ENCODE results near the gene MOCOS.

The MOCOS gene

DNA sequence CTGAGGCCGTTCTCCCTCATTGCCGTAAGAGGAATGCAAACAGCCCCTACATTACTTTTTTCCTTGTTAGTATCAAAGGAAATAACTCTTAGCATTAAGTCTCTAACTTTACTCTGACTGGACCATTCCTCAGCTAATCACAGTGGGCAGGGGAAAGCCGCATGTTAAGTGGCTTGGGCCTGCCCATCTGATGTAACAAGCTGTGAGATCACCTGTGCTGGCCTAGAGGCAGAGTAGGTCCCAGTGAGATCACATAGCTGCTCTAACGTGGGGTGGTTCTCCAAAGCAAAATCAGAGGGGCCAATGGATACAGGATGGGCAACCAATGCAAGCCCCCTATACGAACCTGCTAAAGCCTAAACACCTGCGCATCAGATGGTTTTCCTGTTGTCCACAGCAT, 5.9 kb upstream of the MOCOS start:
- no peak for DNase-seq

DNA sequence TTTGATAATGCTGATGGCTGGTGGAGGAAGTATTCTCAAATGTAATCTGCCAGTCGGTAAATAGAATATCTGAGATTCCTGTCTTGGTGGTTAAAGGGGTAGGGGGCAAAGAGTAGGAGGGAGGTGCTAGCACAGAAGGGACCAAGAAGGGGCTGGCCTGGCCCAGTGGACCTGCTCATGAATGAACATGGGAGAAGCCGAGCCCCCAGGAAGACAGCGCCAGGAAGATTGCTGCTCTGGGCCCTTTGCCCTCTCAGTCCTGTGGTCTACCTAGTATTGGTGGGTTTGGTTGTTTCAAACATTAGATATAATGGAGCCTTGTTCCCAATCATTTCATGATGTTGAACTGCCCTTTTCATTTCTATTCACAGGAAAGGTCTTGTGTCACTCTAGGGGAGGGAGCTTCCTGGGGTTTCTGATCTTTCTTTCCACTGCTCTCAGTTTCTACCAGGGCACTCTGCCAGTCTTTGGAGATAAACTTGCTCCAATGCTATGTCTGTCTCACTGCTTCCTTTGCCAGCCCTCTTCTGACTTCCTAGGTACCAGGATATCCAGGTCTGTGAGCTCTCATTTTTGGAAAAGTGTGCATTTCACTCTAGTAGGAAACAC, 5.3 kb upstream of the MOCOS start:
- no peak for DNase-seq

DNA sequence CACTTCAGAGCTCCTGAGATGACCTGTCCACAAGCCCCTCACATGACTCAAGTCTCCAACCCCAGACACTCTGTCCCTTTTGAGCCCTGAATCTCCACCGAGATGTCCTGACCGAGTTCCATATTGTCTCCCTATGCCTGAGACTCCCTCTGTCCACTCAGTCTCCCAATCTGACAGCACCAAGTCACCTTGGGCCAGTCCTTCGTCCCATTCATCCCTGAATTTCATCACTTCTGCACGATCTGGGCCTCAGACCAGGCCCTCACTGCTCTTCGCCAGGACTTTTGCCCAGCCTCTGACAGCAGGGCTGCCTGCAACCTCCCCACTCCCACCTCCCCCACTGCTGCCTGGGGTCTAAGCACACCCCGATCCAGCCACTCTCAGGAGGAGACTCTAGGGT, 4.3 kb upstream of the MOCOS start:
- DNase-seq: no peak

DNA sequence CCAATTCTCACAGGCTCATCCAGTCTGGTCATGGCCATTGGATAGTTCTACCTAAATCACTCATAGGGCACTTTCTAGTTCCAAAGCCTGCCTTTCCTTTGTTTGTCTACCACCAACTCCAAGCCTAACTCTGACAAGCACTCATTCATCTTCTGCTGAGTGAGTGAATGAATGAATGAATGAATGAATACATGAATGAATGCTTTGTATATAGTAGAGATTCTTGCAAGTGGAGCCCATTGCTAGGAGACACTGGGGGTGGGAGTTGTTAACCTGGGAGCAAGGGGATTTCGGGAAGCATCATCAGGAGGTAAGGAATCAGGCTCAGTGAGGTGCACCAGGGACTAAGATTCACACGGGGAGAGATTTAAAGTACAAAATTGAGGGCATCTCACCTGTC, 3.3 kb upstream of the MOCOS start:
- DNase-seq: no peak

DNA sequence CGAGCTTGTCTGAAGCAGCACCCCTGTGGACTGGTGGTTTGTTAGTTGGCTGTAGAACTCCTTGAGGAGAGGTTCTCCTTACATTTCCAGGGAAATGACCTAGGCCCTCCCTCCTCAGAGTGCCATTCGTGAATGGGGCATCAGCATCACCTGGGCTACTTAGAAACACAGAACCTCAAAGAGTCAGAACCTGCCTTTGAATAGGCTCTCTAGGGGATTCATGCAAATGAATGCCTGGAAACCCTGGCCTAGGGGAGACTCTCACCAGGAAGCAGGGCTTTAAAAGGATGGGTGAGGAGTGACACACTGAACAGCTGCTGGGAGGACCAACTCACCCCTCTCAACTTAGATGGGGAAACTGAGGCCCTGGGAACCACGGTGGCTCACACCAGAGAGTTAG, 2.1 kb upstream of the MOCOS start:
- DNase-seq: no peak

DNA sequence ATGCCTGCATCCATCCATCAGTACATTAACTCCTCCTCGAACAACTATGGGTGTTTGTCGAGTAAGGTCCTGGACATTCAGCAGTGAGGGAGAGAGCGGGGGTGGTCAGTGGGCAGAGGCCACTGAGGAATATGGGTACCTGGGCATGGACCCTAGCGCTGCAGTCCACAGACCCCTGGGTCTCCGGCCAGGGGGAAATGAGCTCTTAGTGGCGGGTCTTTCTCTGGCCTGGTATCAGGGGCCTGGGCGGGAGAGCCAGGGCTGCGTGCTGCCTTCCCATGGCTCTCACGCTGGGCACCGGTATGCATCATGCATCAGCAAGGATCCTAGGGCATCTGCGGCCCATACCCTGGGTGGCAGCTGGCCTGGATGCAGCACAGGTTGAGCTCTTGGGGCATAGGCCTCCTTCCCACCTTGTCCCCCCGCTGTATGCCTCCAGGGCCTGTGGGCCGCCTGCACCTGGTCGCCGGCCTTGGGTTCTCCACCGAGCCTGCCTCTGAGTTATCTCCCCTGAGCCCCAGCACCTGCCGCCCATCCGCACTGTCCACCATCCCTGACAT, 1.3 kb upstream of the MOCOS start:
- no peak for DNase-seq

DNA sequence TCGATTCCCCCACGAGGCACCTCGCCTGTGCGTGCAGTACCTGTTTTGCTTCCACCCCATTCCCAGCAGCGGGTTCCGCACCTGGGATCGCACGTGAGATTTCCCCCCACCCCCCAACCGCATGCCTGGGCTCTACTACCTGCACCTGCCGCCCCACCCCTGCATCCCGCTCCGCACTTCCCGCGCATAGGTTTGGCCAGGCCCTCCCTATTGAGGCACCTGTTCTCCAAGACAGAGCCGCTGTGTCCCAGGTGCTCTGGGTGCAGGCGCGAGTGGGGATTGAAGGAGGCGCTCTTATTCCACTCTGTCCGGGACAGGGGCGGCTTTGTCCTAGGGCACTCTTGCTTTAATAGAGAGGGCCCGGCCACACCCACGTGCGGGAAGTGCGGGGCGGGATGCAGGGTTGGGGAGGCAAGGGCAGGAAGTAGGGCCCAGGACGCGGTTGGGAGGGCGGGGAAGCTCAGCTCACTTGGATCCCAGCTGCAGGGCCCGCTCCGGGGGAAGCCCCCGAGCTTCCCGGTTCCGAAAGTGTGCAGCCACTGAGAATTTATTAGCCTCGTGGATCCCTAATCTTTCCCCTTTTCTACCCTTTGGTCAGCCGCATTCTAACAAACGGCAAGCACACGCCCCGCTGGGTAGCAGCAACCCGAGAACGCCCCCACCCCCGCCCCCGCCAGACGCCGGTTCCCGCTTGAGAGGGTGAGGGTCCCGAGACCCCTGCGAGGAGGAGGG, 670 bp upstream of the MOCOS start:
- DNase-seq: no peak

DNA sequence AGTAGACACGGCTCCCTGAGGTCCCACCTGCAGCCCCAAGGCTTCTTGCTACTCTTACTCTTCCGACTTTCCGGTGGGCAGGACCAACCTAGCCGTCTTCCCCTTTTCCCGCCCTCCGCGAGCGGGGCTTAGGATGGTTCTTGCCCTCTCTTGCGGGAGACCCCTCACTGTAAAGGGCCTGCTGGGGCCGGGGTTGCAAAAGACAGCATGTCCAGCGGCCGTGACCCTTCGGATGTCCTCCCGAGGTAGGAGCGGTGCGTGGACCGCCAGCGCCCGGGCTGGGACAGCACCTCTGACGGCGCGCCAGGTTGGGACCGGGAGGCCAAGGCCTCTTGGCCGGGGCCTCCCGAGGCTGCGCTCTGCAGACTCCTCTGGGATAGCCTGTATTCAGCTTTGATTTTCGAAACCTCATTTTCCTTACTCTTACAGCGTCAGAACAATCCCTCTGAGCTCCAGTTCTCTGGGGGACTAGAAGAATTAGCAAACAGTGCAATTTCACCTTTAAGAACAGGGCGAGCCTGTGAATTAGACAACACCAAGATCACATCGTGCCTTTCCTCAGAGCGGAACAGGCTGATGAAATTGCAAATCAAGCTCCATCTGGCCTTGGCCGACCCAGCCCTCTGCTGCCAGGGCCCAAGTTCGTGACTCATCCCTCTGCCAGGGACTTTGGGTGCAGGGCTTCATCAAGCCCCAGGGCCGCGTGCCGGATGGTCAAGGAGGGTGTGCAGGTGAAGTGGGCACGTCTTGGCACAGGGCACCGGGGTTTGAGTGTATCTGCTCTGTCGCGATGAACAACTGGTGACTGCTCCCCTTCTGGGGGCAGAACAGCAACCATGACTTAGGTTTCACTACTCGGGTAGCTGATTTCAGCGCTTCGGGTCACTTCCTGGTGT, 777 bp downstream of the MOCOS start:
- DNase-seq: peak in 1 of 2 experiments; percentile 14

DNA sequence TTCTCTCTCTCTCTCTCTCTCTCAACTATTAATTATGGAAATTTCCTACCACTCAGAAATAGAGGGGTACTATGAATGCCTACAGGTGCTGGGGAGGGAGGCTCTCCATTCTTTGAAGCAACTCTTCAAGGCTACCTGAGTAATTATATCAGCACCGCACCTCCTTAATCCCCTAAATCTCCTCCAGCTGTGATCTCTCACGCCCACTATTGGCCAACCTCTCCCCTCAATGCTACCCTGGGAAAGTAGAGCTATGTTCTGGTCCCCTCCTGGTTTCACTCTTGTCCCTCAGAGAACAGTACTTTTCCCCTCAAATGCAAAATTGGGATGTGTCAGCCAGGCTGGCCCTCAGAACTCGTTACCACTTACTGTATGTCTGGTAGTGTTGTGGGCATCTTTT, 1.6 kb downstream of the MOCOS start:
- DNase-seq: peak in 1 of 2 experiments; percentile 15

DNA sequence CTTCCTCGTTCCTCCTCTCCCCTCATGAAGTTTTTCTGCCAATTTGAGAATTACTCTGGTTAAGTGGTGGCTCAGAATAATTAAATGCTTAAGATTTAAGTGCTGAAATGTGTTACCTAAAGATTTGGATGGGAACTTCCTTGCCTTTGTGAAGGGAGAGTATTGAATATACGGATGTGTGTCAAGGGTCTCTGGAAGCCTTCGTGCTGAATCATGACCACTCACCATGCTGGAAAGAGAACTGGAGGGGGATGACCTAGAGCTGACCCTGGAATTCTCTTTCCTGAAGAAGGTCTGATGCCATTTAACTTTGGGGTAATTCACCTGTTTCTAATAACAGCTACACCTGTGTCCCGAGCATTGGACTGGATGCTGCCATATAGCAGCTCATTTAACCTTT, 2.2 kb downstream of the MOCOS start:
- DNase-seq: no peak

DNA sequence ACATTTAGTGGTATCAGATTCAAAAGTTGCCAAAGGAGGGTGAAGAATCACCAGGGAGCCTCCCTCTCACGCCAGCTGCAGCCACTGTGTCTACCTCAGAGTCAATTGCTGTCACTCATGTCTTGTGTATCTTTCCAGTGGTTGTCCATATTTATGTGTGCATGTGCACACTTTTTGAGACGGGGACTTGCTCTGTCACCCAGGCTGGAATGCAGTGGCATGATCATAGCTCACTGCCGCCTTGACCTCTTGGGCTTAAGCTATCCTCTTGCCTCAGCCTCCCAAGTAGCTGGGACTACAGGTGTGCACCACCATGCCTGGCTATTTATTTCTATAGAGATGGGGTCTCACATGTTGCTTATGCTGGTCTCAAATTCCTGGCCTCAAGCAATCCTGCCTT, 4.0 kb downstream of the MOCOS start:
- DNase-seq: no peak

DNA sequence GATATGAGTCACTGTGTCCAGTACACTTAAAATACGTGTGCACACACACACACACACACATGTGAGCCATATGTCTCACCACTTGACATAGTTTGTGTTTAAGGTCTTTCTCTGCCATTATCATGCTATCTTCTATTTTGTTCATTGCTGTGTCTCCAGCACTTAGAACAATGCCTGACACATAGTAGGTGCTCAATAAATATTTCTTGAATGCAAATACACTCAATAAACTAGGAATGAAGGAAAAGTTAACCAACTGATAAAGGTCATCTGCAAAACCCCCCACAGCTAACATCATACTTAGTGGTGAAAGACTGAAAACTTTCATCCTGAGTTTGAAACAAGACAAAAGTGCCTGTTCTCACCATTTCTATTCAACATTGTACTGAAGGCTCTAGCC, 4.4 kb downstream of the MOCOS start:
- no peak for DNase-seq

DNA sequence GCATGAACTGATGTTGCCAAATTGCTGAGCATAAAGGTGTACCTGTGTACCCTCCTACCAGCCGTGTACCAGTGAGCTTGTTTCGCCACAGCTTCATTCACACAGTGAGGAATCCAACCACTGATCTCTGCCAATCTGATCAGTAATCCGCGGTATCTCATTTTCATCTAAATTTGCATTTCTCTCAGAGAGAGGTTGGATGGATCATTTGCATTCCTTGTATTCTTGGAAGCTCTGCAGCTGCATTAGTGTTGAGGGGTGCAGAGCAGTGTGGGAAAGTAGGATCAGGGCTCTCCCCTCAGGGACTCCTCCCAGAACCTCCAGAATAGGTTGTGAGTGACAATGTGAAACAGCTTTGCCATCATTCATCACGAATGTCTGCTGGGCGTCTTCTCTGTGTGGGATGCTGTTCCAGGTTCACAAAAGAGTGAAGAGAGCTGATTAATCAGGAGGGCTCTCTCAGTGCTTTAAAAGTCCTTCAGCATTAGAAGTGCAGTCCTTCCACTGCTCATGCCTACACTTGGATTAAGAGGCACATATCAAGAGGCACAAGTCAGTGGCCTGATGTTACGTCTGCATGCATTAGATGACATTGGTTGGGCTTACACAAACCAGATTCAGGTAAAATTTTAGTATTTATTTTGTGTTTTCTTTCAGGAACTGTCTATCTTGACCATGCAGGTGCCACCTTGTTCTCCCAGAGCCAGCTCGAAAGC, 7.5 kb downstream of the MOCOS start:
- DNase-seq: no peak

DNA sequence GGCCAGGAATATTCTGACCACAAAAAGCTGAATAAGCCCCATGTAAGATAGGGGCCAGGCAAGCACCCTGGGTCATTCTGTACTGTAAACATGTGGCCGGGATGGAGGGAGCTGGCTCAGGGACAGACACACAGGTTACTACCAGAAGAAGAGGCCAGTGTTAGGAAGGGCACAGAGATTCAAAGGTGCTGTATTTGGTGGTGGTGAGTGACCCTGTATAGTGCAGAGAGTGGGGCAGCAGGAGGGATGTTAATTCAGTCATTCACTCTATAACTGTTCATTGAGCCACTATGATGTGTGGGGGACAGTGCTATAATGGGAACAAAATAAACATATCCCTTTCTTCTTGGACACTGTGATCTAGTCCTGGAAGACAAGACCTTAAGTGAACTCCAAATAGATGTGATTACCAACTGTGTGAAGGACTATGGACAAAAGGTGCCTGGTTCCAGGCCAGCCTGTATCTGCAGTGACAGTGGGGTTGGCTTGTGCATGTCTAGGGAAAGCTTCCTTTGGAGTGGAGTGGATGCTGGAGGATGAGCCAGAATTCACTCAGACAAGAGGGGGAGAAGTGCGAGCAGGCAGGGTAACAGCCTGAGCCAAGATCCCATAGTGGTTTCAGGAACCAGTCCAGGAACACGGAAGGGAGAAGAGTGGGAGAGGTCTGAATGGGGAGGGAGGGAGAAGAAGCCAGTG, 8.3 kb downstream of the MOCOS start:
- DNase-seq: no peak

DNA sequence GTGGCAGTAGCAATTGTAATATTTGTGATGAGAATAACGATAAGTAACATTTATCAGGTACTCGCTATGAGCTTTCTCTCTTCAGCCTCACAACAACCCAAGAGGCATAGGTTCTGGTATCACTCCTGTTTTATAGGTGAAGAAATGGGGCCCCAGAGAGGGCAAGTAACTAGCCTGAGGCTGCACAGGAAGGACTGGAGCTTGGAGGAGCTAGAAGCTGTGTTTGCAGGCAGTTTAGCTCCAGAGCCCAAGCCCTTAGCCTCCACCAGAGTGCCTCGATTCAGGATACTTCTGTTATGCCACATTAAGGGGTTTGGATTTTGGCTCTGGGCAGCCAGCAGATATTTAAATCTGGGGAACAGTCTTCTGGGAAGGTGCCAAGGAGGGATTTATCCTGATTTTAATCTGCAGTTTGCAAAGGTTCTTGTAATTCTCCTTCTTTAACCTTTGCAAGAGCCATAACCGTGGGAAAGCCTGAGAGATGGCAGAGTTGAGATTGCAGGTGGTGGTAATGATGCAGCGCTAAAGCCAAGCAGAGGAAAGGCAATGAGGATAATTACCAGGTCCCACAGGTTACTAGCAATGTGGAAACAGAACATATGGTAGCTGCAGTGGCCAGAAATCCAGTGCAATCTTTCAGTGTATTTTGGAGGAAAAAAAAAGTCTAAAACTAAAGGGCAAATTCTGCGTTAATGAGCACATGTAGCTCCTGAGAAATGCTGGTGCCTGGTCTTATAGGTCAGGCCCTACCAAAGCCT, 9.1 kb downstream of the MOCOS start:
- DNase-seq: no peak

DNA sequence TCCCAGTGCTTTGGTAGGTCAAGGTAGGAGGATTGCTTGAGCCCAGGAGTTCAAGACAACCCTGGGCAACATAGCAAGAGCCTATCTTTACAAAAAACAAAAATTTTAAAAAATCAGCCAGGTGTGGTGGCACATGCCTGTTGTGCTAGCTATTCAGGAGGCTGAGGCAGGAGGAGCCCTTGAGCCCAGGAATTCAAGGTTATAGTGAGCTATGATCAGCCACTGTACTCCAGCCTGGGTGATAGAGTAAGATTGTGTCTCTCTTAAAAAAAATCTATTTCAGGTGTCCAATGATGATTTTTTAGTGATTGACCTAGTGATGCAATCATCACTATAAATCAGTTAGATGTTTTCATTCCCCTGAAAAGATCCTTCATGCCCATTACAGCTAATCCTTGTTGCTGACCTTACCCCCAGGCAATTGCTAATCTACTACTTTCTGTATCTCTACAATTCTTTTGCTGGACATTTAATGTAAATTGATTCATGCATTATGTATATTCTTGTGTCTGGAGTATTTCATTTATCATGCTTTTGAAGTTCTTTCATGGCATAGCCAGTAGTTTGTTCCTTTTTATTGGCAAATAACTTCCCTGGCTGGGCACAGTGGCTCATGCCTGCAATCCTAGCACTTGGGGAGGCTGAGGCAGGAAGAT, 10.3 kb downstream of the MOCOS start:
- DNase-seq: no peak

DNA sequence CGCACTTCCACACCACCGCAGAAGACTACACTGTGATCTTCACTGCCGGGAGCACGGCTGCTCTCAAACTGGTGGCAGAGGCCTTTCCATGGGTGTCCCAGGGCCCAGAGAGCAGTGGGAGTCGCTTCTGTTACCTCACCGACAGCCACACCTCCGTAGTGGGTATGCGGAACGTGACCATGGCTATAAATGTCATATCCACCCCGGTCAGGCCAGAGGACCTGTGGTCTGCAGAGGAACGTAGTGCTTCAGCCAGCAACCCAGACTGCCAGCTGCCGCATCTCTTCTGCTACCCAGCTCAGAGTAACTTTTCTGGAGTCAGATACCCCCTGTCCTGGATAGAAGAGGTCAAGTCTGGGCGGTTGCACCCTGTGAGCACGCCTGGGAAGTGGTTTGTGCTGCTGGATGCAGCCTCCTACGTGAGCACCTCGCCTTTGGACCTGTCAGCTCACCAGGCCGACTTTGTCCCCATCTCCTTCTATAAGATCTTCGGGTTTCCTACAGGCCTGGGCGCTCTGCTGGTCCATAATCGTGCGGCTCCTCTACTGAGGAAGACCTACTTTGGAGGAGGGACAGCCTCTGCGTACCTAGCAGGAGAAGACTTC, 12.5 kb downstream of the MOCOS start:
- DNase-seq: no peak

DNA sequence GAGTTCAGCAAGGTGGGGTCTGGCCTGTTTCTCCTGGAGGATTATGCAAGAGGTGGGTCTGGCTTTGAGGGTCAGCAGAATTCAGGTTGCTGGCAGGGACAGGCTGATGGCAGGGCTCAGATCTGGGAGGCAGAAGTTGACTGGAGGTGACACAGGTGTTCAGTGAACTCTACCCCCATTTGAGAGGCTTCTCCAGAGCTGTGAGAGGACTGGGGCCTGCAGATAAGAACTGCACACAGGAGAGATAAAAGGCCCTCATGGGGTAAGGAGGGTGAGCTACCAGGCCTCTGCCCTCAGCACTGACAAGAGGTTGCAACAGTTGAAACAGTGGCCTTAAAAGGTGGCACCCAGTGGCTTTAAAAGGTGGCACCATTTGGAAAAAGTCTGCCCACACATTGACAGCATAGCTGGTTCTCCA, 13.1 kb downstream of the MOCOS start:
- DNase-seq: no peak

DNA sequence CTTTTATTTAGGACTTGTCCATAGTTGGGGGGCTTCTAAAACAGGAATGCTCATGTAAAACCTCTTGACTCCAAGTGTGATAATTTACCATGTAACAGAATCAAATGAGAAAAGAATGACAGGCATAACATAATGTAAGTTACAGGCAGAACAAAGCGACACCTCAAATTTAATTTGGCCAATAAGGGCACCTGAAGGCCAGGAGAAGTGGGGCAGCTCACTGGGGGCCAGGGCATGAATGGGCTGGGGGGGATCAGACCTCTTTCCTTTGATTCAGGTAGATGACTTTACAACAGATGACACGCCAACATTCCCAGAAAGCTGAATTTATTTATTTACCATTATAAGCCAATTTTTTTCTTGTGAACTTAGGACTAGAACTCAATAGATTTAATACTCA, 14.5 kb downstream of the MOCOS start:
- DNase-seq: no peak

DNA sequence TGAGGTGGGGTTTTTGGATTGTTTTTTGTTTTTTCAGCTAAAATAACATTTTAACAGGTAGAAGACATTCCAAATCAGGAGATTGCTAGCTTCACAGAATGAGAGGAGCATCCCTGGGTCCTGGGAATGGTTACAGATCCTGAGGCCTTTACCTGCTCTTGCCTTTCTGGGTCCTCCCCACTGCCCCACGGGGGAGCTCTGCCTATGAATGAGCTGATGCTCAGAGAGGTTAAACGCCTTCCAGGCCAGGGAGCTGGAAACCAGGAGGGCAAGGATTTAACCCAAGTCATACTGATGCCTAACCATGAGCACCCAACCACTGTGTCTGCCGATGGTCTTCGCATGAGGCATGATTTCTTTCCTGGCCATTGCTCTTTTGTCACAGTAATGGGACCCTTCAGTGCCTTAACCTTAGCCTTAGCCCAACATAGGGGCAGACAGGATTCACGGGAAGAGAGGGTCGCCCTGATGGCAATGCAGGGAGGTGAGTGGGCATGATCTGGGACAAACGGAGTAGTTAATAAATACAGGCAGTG, 16.1 kb downstream of the MOCOS start:
- no peak for DNase-seq

All from NCI-H524 (cell line).